ENCODE data around the gene ZNF804B.
A peak's percentile ranks its signal among the peaks of the same experiment; 100 is the strongest.

GRCh38 chr7:89049043-89049442 lies 289.5 kb downstream of the ZNF804B start:
- TF ChIP-seq SAP30 (IDR thresholded peaks at IDR 0.05; ENCODE audit: borderline replicate concordance, insufficient read depth, low read depth, low read length, poor library complexity, severe bottlenecking) (no peak), TFAP4 (CRISPR knock-in tag; IDR thresholded peaks at IDR 0.05; ENCODE audit: borderline replicate concordance) (no peak), ZNF274 (IDR thresholded peaks at IDR 0.05; ENCODE audit: borderline replicate concordance, low read depth, low read length) (no peak), POLR2A (conservative IDR thresholded peaks at IDR 0.05) (no peak), MAFF (IDR thresholded peaks at IDR 0.05; ENCODE audit: low read length) (peak; percentile 70)
- TF ChIP-seq, protein P1, sequence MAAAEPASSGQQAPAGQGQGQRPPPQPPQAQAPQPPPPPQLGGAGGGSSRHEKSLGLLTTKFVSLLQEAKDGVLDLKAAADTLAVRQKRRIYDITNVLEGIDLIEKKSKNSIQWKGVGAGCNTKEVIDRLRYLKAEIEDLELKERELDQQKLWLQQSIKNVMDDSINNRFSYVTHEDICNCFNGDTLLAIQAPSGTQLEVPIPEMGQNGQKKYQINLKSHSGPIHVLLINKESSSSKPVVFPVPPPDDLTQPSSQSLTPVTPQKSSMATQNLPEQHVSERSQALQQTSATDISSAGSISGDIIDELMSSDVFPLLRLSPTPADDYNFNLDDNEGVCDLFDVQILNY (CRISPR knock-in tag; IDR thresholded peaks at IDR 0.05) = no peak

All from K562 (cell line).